Muscle layer of colon (tissue), 2 donors: ENCODE data around the gene FLOT2.
"Not testable (repeated sequence)": the region's sequence is repeated elsewhere in the genome, so short reads cannot be mapped to it uniquely, and the experiment has no call there.

Experiments
- H3K27ac ChIP-seq: one replicate; pipeline ENCODE4 v1.7.0; 2013; ENCODE audit warnings: low read depth, mild to moderate bottlenecking, low read length, moderate library complexity
- H3K27me3 ChIP-seq, 2 donors: one replicate each; pipeline ENCODE4 v1.7.0; 2013; ENCODE audit warnings: low read length in 2 of 2, mild to moderate bottlenecking in 2 of 2; ENCODE audit not compliant: insufficient read depth in 2 of 2, control insufficient read depth in 1 of 2
- H3K36me3 ChIP-seq: one replicate; pipeline ENCODE4 v1.7.0; 2013; ENCODE audit warnings: mild to moderate bottlenecking, low read length; ENCODE audit not compliant: insufficient read depth
- H3K4me1 ChIP-seq: one replicate; pipeline ENCODE4 v1.7.0; 2013; ENCODE audit warnings: mild to moderate bottlenecking, low read length; ENCODE audit not compliant: insufficient read depth
- H3K4me3 ChIP-seq, 2 donors: one replicate each; pipeline ENCODE4 v1.7.0; 2013; ENCODE audit warnings: low read length in 2 of 2, low read depth in 1 of 2, mild to moderate bottlenecking in 1 of 2, moderate library complexity in 1 of 2
- H3K9ac ChIP-seq: one replicate; pipeline ENCODE4 v1.7.0; 2013; ENCODE audit warnings: low read length
- H3K9me3 ChIP-seq: one replicate; pipeline ENCODE4 v1.7.0; 2013; ENCODE audit warnings: mild to moderate bottlenecking, low read length
- donor health status: abdominal sarcoma.
- donor health status: Adenocarcinoma of cecum.

Gene FLOT2

DNA sequence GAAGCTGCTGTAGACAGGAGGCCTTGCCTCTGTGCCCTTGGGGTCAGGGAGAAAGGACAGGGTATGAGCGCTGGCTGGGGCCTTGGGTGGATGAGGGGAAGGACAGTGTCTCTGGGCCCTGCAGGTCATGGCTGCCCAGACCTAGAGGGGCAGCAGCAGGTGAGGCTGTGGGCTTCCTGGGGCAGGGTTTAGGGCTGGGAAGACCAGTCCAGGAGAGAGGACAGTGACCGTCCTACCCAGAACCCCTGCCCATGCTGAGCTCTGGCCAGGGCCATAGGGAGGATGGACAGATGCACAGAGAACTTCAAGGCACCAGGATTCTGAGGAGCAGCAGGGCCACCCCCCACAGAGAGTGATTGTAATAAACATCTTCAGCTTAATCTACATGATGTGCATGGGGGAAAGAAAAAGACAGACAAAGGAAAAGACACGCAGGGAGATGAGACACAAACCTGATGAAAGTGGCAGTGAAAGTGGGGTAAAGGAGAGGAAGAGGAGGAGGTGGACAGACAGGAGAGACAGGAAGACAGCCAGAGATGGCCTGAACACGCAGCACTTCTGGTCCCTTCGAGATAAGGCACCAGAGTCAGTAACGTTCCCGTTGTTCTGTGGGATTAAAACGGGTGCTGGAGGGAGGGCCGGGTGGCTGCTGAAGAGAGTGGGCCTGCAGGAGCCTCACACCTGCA is 17.5 kb downstream of the FLOT2 start:
- no peak overlapping the region for H3K4me3 ChIP-seq
- no peak overlapping the region for H3K9ac ChIP-seq
- H3K9me3 ChIP-seq = no peaks in the 10 kb centered on the region
- H3K36me3 ChIP-seq = peaks cover 64% of the 10 kb centered on the region
- no peaks in the 10 kb centered on the region for H3K4me1 ChIP-seq
- H3K27me3 ChIP-seq = no peaks in the 10 kb centered on the region
- no peak overlapping the region for H3K27ac ChIP-seq

DNA sequence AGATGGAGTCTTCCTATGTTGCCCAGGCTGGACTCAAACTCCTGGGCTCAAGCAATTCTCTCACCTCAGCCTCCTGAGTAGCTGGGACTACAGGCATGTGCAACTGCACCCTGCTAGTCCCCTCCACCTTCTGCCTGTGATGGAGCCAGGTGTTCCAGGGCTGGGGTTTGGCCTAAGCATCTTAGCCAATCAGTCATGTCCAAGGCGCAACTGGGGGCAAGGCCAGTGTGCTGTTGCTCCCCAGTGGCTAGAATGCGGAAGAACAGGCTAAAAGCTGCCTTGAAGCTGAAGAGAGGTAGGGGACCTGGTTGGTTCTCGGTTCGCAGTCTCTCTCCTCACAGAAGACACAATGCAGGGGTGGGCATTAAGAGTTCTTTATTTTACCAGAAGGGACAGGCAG is 18.6 kb downstream of the FLOT2 start:
- H3K4me3 ChIP-seq = no peak overlapping the region
- H3K4me1 ChIP-seq = no peaks in the 10 kb centered on the region
- H3K9me3 ChIP-seq = no peaks in the 10 kb centered on the region
- H3K27ac ChIP-seq = no peak overlapping the region
- H3K27me3 ChIP-seq = no peaks in the 10 kb centered on the region
- peaks cover 54% of the 10 kb centered on the region for H3K36me3 ChIP-seq
- H3K9ac ChIP-seq = no peak overlapping the region

DNA sequence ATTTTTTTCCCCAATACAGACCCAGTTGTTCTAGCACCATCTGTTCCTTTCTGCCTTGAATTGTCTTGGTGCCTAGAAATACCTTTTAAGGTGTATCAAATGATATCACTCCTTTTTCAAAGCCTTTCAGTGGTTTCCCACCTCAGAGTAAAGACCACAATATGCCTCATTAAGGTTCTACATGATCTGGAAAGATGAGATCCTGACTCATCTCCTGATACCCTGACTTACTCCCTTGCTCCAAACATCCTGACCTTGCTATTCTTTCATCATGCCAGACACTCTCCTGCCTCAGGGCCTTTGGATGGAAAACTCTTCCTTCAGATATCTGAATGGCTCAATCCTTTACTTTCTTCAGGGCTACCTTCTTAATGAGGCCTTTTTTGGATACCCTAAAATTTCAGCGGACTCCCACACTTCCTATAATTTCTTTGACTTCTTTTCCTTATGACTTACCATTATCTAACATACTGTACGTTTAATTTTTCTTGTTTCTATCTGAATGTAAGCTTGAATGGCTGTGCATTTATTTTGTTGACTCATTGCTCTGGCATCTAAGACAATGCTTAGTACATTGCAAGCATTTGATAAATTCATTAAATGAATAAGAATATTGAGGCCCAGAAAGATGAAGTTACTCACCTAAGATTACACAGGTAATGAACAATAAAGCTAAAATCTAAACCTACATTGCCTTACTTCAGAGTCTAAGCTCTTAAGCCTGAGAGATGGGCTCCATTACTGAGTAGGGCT is 19.2 kb downstream of the FLOT2 start:
- peaks cover 53% of the 10 kb centered on the region for H3K36me3 ChIP-seq
- no peaks in the 10 kb centered on the region for H3K27me3 ChIP-seq
- H3K4me3 ChIP-seq = no peak overlapping the region
- H3K4me1 ChIP-seq = no peaks in the 10 kb centered on the region
- no peak overlapping the region for H3K27ac ChIP-seq
- H3K9ac ChIP-seq = no peak overlapping the region
- no peaks in the 10 kb centered on the region for H3K9me3 ChIP-seq

DNA sequence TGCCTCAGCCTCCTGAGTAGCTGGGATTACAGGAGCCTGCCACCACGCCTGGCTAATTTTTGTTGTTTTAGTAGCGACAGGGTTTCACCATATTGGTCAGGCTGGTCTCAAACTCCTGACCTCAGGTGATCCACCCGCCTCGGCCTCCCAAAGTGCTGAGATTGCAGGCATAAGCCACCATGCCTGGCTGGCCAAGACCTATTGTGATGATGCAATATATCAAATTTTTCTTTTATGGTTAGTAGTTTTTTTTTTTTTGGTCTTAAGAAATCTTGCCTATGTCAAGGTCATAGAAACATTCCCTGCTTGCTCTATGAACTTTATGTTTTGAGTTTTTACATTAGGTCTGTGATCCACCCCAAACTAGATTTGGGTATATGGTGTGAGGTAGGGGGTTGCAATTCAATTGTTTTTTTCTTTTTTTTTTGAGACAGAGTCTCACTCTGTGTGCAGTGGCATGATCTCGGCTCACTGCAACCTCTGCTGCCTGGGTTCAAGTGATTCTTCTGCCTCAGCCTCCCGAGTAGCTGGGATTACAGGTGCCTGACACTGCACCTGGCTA is 20.3 kb downstream of the FLOT2 start:
- not testable (repeated sequence) for H3K27me3 ChIP-seq, H3K27ac ChIP-seq, H3K4me1 ChIP-seq, H3K9me3 ChIP-seq, H3K9ac ChIP-seq, H3K4me3 ChIP-seq
- H3K36me3 ChIP-seq = peaks cover 42% of the 10 kb centered on the region

DNA sequence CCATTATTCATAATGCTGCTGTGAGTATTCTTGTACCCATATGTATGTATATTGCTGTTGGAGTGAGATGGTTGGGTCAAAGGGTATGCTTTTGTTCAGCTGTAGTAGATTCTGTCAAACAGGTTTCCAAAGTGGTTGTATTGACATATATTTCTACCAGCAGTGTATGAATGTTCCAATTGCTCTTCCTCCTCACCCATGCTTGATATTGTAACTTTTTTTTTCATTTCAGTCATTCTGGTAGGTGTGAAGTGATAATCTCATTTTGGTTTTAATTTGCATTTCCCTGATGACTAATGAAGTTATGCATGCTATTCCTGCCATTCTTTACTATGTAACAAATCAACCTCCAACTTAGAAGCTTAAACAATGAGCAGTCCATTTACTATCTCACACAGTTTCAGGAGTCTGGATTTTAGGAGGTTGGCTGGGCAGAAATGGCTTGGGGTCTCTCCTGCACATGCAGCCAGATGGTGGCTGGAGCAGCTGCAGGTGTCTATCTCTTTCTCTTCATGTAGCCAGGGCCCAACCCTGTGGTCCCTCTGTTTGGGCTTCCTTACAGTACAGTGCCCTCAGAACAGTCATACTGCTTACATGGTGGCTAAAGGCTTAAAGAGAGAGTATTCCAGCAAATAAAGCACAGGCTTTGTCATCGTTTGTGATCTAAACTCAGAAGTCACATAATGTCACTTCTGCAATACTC is 21.5 kb downstream of the FLOT2 start:
- Histone ChIP-seq H3K9me3 (no peaks in the 10 kb centered on the region), H3K9ac (no peak overlapping the region), H3K4me3 (no peak overlapping the region), H3K27me3 (no peaks in the 10 kb centered on the region), H3K27ac (no peak overlapping the region), H3K36me3 (peaks cover 29% of the 10 kb centered on the region), H3K4me1 (no peaks in the 10 kb centered on the region)

DNA sequence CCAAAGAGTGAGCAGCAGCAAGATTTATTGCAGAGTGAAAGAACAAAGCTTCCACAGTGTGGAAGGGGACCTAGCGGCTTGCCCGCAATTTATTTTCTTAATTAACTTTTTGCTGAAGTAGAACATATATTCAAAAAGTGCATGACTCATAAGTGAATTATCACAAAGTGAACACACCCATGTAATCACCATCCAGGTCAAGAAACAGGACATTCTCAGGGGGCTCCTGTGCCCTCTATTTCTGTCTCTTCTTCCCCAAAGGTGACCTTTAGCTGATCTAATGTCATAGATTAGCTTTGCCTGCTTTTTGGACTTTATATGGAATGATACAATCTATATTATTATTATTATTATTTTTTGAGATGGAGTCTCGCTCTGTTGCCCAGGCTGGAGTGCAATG is 22.8 kb downstream of the FLOT2 start:
- no peak overlapping the region for H3K27ac ChIP-seq
- H3K4me1 ChIP-seq = no peaks in the 10 kb centered on the region
- no peaks in the 10 kb centered on the region for H3K9me3 ChIP-seq
- H3K9ac ChIP-seq = no peak overlapping the region
- no peaks in the 10 kb centered on the region for H3K27me3 ChIP-seq
- H3K36me3 ChIP-seq = peaks cover 17% of the 10 kb centered on the region
- no peak overlapping the region for H3K4me3 ChIP-seq

DNA sequence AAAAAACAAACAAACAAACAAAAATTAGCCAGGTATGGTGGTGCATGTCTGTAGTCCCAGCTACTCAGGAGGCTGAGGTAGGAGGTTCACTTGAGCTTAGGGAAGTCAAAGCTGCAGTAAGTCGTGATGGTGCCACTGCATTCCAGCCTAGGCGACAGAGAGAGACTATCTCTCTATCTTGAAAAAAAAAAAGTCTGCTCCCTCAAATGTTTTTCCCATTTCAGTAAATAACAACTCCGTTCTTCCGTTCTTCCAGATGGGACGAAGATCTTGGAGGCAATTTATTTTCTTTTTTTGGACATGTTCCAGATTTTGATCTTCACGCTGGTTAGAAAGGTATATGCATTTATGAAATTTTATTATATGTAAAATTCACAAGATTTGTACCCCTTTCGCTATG is 23.7 kb downstream of the FLOT2 start:
- no peaks in the 10 kb centered on the region for H3K9me3 ChIP-seq
- no peak overlapping the region for H3K4me3 ChIP-seq
- H3K4me1 ChIP-seq = no peaks in the 10 kb centered on the region
- peaks cover 8% of the 10 kb centered on the region for H3K36me3 ChIP-seq
- H3K9ac ChIP-seq = no peak overlapping the region
- H3K27ac ChIP-seq = no peak overlapping the region
- no peaks in the 10 kb centered on the region for H3K27me3 ChIP-seq

DNA sequence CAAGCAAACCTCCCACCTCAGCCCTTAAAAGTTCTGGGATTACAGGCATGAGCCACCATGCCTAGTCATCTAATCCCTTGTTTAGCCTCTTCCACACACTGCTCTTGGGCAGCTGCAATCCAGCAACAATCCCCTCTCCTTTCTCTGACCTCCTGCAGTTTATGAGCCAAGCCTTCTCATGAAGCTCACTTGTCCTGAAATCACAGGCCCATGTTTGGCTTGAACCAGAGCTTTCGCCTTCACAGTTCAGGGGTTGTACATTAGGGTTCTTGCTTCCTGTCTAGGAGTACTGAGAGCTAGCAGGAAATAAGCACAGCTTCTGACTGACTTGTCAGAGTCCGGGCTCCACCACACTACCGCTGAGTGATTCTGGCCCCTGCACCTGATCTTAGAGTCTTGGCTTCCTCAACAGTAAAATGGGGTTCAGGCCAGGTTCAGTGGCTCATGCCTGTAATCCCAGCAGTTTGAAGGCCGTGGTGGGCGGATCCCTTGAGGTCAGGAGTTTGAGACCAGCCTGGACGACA is 26.4 kb downstream of the FLOT2 start:
- H3K9ac ChIP-seq = no peak overlapping the region
- no peaks in the 10 kb centered on the region for H3K27me3 ChIP-seq
- H3K4me1 ChIP-seq = no peaks in the 10 kb centered on the region
- H3K4me3 ChIP-seq = no peak overlapping the region
- no peaks in the 10 kb centered on the region for H3K9me3 ChIP-seq
- no peak overlapping the region for H3K27ac ChIP-seq
- H3K36me3 ChIP-seq = no peaks in the 10 kb centered on the region

DNA sequence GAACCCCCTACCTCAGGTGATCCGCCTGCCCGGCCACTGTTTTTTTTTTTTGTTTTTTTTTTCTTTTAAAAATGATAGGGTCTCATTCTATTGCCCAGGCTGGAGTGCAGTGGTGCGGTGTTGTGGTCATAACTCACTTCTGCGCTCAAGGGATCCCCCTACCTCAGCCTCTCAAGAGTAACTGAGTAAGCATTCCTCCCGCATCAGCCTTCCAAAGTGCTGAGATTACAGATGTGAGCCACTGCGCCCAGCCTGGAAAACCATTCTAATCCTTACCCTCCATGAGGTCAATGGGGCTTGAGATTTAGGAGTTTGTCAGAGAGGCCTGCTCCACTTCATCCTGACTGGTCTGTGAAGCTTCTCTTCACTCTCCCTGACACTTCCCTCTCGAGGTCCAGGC is 30.3 kb downstream of the FLOT2 start:
- Histone ChIP-seq H3K4me1 (no peaks in the 10 kb centered on the region), H3K27ac (no peak overlapping the region), H3K9ac (no peak overlapping the region), H3K9me3 (no peaks in the 10 kb centered on the region), H3K4me3 (no peak overlapping the region), H3K36me3 (no peaks in the 10 kb centered on the region), H3K27me3 (no peaks in the 10 kb centered on the region)

DNA sequence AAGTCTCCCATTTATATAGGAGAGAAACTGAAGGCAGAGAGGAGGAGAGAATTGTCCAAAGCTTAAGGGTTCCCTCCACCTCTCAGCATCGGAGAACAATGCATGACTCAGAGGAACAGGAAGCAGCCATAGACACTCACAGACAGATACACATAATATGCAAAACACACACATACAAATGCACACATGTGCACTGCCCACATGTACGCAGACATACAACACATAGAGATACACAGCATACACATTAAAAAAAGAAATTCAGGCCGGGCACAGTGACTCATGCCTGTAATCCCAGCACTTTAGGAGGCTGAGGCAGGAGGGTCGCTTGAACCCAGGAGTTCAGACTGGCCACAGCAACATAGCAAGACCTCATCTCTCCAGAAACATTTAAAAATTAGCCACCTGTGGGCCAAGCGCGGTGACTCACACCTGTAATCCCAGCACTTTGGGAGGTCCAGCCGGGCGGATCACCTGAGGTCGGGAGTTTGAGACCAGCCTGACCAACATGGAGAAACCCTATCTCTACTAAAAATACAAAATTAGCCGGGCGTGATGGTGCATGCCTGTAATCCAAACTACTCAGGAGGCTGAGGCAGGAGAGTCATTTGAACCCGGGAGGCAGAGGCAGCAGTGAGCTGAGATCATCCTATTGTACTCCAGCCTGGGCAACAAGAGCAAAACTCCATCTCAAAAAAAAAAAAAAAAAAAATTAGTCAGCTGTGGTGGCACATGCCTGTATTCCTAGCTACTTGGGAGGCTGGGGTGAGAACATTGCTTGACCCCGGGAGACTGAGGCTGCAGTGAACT is 31.4 kb downstream of the FLOT2 start:
- Histone ChIP-seq H3K9ac (no peak overlapping the region), H3K9me3 (no peaks in the 10 kb centered on the region), H3K4me3 (no peak overlapping the region), H3K27me3 (no peaks in the 10 kb centered on the region), H3K36me3 (no peaks in the 10 kb centered on the region), H3K4me1 (no peaks in the 10 kb centered on the region), H3K27ac (no peak overlapping the region)
